GM18861 (cell line): ENCODE results near the gene SRGAP3.
A peak's percentile ranks its signal among the peaks of the same experiment; 100 is the strongest.

ENCODE experiments used
- ATAC-seq: cut with Tn5 transposase; IDR thresholded peaks from one replicate; pipeline ENCODE4 v1.9.1; 2021; ENCODE audit not compliant: unreplicated experiment

SRGAP3 gene

GRCh38 chr3:8976540-8977182 lies 272.8 kb downstream of the SRGAP3 start:
- no peak for ATAC-seq

GRCh38 chr3:8975081-8976020 lies 274.1 kb downstream of the SRGAP3 start:
- ATAC-seq: no peak

GRCh38 chr3:8974458-8974857 lies 275.0 kb downstream of the SRGAP3 start:
- no peak for ATAC-seq

- no peak for ATAC-seq
These were observed 276.8 kb downstream of the SRGAP3 start for GRCh38 chr3:8972639-8973038.

- no peak for ATAC-seq
These were observed 278.4 kb downstream of the SRGAP3 start for GRCh38 chr3:8970971-8971589.

GRCh38 chr3:8969241-8969640 lies 280.2 kb downstream of the SRGAP3 start:
- ATAC-seq: no peak

- ATAC-seq: no peak
These were observed 281.0 kb downstream of the SRGAP3 start for GRCh38 chr3:8968375-8968882.

- no peak for ATAC-seq
These were observed 281.9 kb downstream of the SRGAP3 start for GRCh38 chr3:8967553-8967952.

GRCh38 chr3:8966820-8967348 lies 282.6 kb downstream of the SRGAP3 start:
- no peak for ATAC-seq

GRCh38 chr3:8966150-8966819 lies 283.2 kb downstream of the SRGAP3 start:
- no peak for ATAC-seq

GRCh38 chr3:8964436-8965370 lies 284.7 kb downstream of the SRGAP3 start:
- ATAC-seq: no peak

- ATAC-seq: peak; percentile 86
These were observed 286.2 kb downstream of the SRGAP3 start, which contains the start of gene RAD18 for GRCh38 chr3:8963137-8963853. Gene RAD18 (minus strand): TSS chr3:8963472. CDS start chr3:8963385, 87 bp downstream.

GRCh38 chr3:8962226-8962861 lies 287.1 kb downstream of the SRGAP3 start:
- ATAC-seq: no peak

GRCh38 chr3:8959668-8960067 lies 289.8 kb downstream of the SRGAP3 start:
- no peak for ATAC-seq

- ATAC-seq: peak; percentile 84
These were observed 294.3 kb downstream of the SRGAP3 start for GRCh38 chr3:8954938-8955763.

GRCh38 chr3:8953313-8953712 lies 296.1 kb downstream of the SRGAP3 start:
- no peak for ATAC-seq

GRCh38 chr3:8952130-8952529 lies 297.3 kb downstream of the SRGAP3 start:
- no peak for ATAC-seq
